ENCODE results near the gene CFAP251. TPM values are rescaled to one million over a fixed set of nuclear protein-coding genes. Genes with fewer than 3 reads are reported as not detected.
"Not testable (repeated sequence)": the region's sequence is repeated elsewhere in the genome, so short reads cannot be mapped to it uniquely, and the experiment has no call there.

CFAP251 gene
- total RNA-seq, 1 donor from 2014 or later = 0.99 TPM

- DNase-seq (ENCODE audit: low read depth) = peak; percentile 94
Observed at GRCh38 chr12:122023339-122024131, 105.1 kb downstream of the CFAP251 start.

- peak; percentile 65 for DNase-seq (ENCODE audit: low read depth)
Observed at GRCh38 chr12:122024132-122024785, 105.9 kb downstream of the CFAP251 start.

DNA sequence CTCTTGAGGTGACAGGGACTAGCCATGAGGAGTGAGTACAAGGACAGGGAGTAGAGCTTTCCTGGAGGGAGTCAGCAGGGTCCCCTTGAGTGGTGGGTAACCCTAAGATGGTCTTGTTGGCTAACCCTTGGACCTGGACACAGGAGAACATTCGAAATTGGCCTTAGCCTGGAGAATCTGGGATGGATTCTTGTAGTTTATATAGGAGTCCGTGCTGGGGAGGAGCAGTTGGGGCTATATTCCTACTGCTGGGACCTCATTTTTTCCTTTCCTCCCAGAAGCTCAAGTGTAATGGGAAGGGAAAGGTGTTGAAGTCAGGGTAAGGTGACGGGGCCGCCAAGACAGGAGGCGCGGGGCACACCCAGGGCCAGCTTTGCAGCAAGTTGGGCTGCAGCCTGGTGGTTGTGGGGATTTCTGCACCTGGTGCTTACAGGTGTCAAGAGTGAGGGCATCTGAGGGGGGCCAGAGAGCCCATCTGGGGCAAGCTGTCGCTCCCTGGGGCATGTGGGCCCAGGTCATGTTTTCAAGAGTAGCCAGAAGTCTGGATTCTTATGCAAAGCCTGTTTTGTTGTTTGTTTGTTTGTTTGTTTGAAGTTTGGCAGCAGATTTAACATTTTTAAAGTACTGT lies 108.4 kb downstream of the CFAP251 start:
- DNase-seq (ENCODE audit: low read depth) = no peak

DNA sequence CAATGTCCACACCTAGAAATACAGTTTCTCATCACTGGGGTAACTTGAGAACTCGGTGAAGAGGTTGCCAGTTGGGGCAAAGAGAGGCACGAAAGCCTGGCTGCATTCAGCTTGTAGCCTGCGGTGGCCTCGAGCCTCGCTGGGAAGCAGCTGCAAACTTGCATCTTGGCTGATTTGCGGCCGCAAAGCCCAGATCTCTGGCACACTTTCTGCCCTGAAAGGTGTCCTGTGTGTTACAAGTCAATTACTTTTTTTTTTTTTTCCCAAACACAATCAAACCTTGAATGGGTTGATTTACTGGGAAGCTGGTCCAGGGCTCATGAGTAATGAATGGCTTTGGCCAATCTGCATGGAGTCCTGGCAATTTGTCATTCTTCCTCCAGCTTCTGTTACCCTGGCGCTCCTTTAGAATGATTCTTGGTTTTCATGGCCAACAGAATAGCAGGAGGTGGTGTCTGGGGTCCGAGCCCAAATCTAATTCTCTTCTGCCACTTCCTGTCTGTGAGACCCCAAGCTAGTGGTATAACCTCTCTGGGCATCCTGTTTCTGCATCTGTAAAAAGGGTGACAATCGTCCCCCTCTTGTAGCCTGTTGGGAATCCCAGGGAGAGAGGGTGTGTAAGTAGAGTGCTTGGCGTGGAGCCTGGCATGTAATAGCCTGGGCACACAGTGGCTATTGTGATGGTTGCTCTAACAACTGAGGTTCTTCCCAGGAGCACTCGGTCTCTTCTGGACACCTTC lies 109.9 kb downstream of the CFAP251 start:
- DNase-seq (ENCODE audit: low read depth) = peak; percentile 79

- DNase-seq (ENCODE audit: low read depth) = no peak
Observed at GRCh38 chr12:122028905-122029560, 110.6 kb downstream of the CFAP251 start.

DNA sequence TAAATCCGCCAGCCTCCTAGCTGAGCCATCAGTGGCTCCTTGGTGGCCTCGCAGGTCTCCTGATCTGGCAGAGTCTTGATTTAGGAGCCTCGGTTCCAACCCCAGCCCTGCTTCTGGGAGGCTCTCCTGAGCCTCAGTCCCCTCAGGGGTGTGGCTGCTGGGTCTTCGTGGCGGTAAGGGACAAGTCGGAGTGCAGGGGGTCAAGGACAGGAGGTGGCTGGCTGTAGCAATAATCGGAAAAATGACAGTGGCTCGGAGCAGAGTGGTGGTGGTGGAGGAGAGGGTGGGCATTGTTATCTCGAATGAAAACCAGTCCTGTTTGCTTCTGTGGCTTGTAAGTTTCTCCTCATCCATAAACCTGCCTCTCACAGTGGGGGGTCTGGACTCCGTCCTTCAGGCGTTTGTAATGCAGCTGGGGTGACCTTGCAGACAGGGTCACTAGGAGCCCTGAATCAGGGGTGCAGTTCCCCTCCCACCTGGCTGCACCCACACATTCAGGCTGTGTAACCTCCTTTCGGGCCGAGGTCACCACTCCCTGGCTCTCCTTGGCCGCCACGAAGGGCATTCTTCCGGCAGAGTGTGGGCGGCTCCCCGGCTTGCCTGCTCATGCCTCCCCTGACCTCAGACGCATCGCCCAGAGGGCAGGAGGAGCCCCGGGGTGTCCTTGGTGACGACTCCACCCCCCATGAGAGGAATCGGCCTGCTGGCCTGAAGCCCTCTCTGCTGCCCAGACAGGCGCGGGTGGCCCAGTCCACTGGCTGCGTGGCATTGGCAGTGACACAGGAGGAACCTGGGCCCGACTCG lies 111.4 kb downstream of the CFAP251 start:
- DNase-seq (ENCODE audit: low read depth) = peak; percentile 34

DNA sequence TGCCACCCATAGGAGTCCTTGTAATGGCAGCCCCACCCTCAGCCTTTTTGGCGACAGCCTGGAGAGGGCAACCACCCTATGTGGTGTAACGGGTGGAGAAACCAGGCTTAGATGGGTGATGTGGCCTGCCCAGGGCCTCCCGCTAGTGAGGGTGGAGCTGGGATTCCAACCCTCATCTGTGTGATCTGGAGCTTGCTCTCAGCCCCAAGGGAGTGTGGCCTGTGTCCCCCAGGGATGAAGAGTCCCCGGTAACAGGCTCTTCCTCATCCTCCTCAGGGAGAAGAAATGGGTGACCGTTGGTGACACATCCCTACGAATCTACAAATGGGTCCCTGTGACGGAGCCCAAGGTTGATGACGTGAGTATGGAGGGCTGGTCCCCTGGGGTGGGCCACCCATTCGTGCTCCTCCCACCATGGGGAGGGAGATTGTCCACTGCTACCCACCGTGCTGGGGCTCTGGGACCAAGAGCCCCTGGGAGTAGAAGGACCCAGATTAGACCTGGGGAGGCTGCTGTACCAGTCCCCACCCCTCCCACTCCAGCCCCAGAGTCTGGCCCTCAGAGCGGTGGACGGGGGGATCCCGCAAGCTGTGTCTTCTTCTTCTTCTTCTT lies 112.1 kb downstream of the CFAP251 start:
- no peak for DNase-seq (ENCODE audit: low read depth)

- DNase-seq (ENCODE audit: low read depth) = peak; percentile 20
Observed at GRCh38 chr12:122031342-122032216, 113.2 kb downstream of the CFAP251 start.

DNA sequence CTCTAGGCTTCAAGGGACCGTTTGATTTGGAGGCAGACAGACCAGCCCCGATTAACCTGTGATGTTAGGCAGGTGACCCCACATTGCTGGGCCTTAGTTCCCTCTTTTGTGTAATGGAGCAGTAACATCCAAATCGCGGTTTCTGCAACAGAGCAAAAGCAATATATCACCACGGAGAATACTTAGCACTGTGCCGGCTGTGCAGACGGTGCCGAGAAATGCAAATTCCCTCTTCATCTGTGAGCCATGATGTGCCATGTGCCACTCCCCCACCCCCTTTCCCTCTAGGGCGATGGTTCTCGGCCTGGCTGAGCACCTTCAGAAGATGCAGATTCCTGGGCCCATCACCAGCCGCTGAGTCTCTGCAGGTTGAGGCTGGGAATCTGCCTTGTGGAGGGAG lies 114.2 kb downstream of the CFAP251 start:
- DNase-seq (ENCODE audit: low read depth) = no peak

DNA sequence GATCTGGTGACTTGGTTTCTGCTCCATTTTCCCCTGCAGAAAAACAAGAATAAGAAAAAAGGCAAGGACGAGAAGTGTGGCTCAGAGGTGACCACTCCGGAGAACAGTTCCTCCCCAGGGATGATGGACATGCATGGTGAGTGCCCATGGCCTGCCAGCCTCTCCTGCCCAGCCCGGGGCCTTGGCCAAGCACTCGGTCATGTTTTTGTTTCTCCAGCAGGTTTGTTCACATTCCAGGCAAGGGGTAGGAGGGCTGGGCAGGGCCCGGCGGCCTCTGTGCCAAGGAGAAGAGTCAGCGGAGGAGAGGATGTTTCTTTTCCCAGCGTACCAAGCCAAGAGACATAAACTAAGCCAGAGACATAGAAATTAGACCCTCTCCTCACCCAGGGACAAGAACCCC lies 116.9 kb downstream of the CFAP251 start:
- DNase-seq (ENCODE audit: low read depth) = no peak

- no peak for DNase-seq (ENCODE audit: low read depth)
Observed at GRCh38 chr12:122036153-122036552, 117.8 kb downstream of the CFAP251 start.

DNA sequence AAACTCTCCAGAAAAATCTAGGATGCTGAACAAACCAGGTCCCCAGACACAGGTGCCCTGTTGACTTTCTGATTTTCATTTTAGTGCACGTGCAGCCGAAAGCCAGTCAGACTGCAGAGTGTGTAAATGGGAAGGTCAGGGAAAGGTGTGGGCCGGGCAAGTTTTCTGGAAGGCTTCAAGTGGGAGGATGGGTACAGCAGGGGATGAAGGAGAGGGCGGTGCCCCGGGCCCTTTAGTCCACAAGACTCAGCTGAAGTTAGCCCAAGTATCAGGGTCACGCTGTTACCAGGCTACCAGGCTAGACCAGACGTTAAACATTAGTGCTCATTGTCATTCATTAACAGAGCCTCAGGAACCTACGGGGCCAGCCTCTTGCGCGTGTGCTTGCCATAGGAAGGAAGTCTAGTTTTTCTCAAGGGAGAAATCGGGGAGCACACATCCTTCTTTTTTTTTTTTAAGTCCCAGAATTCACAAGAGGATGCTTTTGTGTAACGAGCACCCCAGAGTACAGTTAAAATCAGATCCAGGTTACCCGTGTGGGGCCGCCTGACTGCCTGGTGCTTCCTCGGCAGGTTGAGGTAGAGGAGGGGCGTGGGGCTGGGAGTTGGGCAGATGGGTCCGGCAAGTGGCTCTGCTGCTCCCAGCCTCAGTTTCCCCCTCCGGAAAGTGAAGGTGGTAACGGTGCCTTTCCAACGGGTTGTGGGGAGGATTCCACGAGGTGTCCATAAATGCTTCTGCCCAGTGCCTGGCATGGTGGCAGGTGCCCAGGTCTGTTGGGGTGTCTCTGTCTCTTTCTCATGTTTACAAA lies 122.4 kb downstream of the CFAP251 start:
- DNase-seq (ENCODE audit: low read depth) = no peak

- not testable (repeated sequence) for DNase-seq (ENCODE audit: low read depth)
Observed at GRCh38 chr12:122041458-122041857, 123.1 kb downstream of the CFAP251 start.

DNA sequence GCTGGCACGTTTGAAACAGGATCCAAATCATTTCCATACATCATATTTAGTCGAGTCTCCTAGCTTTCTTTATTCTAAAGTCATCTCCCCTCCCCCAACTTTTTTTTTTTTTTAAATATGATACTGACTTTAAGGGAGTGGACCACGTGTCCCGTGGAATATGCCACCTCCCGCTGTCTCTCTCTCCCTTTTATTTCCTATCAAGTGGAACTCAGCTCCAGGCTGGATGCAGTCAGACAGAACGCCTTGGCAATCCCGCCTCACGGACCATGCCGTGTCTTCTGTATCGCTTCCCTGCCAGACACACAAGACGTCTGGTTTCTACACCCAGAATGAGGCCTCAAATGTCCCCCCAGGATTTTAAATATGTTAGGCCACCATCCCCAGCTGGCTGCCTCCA lies 124.5 kb downstream of the CFAP251 start:
- DNase-seq (ENCODE audit: low read depth) = no peak

DNA sequence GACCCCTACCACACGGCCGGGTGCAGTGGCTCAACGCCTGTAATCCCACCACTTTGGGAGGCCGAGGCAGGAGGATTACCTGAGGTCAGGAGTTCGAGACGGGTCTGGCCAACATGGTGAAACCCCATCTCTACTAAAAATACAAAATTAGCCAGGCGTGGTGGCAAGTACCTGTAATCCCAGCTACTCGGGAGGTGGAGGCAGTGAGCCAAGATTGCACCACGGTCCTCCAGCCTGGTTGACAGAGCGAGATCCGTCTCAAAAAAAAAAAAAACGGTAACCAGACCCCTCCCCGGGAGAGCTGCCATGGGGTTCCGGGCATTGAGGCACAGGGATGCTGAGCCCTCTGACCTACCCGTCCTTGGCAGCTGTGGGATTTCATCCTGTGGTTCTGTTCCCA lies 125.1 kb downstream of the CFAP251 start:
- no peak for DNase-seq (ENCODE audit: low read depth)

- no peak for DNase-seq (ENCODE audit: low read depth)
Observed at GRCh38 chr12:122045262-122045661, 126.9 kb downstream of the CFAP251 start.

- DNase-seq (ENCODE audit: low read depth) = no peak
Observed at GRCh38 chr12:122046145-122046544, 127.8 kb downstream of the CFAP251 start.

DNA sequence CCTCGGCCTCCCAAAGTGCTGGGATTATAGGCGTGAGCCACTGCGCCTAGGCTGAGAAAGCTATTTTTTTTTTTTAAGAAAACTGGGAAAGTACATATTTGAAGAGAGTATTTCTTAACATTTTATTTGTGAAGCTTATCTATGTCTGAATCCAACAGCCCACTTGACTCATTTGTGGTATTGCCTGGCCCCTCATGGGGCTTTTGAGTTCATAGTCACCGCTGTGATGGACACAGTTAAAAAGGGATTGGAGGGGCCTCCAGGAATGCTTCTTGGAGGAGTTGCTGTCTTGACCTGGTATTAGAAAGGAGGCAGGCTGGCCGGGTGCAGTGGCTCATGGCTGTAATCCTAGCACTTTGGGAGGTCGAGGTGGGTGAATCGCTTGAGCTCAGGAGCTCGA lies 129.8 kb downstream of the CFAP251 start:
- DNase-seq (ENCODE audit: low read depth) = no peak

Data from myocyte (in vitro differentiated cells).